ENCODE results near the gene CDH4.

- no peak for TF ChIP-seq POLR2AphosphoS5 (IDR thresholded peaks at IDR 0.05; ENCODE audit: control insufficient read depth, insufficient read depth, low read depth, low read length)
- no peak for TF ChIP-seq REST (IDR thresholded peaks at IDR 0.05; ENCODE audit: borderline replicate concordance)
- TF ChIP-seq REST (CRISPR knock-in tag; IDR thresholded peaks at IDR 0.05; ENCODE audit: low read depth), result no peak
- TF ChIP-seq CTCF (IDR thresholded peaks at IDR 0.05 in 2 of 3, conservative IDR thresholded peaks at IDR 0.05 in 1 of 3; ENCODE audit: insufficient read depth in 2 of 3, low read depth in 1 of 3, low read length in 3 of 3), result no peak
- no peak for TF ChIP-seq POLR2A (conservative IDR thresholded peaks at IDR 0.05)
- no peak for TF ChIP-seq STAT5B (CRISPR knock-in tag; IDR thresholded peaks at IDR 0.05)
- TF ChIP-seq NFRKB (IDR thresholded peaks at IDR 0.05; ENCODE audit: low read depth), result no peak
- no peak for TF ChIP-seq SETDB1 (IDR thresholded peaks at IDR 0.05; ENCODE audit: low read length)
- no peak for TF ChIP-seq CHD2 (IDR thresholded peaks at IDR 0.05; ENCODE audit: low read depth, low read length)
- no peak for TF ChIP-seq USF1 (CRISPR knock-in tag; IDR thresholded peaks at IDR 0.05)
These were observed 665.5 kb downstream of the CDH4 start for GRCh38 chr20:61917474-61918145.
